Left ventricle myocardium inferior (tissue), 1 donor: ENCODE results near the gene MKRN1. TPM values are rescaled to one million over a fixed set of nuclear protein-coding genes. Genes with fewer than 3 reads are reported as not detected.
"Not testable (repeated sequence)": the region's sequence is repeated elsewhere in the genome, so short reads cannot be mapped to it uniquely, and the experiment has no call there.

ENCODE experiments used
- DNase-seq: peaks from one replicate; pipeline ENCODE4 v3.0.0-alpha.2; 2020
- H3K27ac ChIP-seq: fragments of 200-600 bp; replicated peaks from 2 replicates; pipeline ENCODE4 v1.8.0; 2021
- H3K27me3 ChIP-seq: fragments of 200-600 bp; 2 replicates; pipeline ENCODE4 v1.8.0; 2021; ENCODE audit warnings: low read depth
- H3K36me3 ChIP-seq: fragments of 200-600 bp; 2 replicates; pipeline ENCODE4 v1.8.0; 2021
- H3K4me1 ChIP-seq: fragments of 200-600 bp; 2 replicates; pipeline ENCODE4 v1.8.0; 2021
- H3K4me3 ChIP-seq: fragments of 200-600 bp; 2 replicates; pipeline ENCODE4 v1.8.0; 2021; ENCODE audit warnings: mild to moderate bottlenecking, moderate library complexity
- H3K9me3 ChIP-seq: fragments of 200-600 bp; replicated peaks from 2 replicates; pipeline ENCODE4 v1.8.0; 2021
- intact Hi-C: fragments of 100-400 bp; cut with micrococcal nuclease; formaldehyde crosslinking; loops from one replicate; pipeline ENCODE4 v1.11.0; 2022
- total RNA-seq: library from RNA; stranded (reverse); fragmentation: NEBNext Ultra II Directional; extraction: Animal tissue kit (Norgen Biotek cat#: 25700); gene quantifications from one replicate; pipeline ENCODE4 v1.2.1, GENCODE V29; 2021
- TF ChIP-seq, protein P1 (sequence below): fragments of 200-600 bp; IDR thresholded peaks from 2 replicates; pipeline ENCODE4 v1.8.0; 2021; ENCODE audit warnings: antibody characterized with exemption, mild to moderate bottlenecking, borderline replicate concordance
- donor health status: DM: no; HTN: yes; CAD: no; lungs with severe emphysema.

MKRN1 gene
- total RNA-seq, 1 donor from 2014 or later = 90.0 TPM

DNA sequence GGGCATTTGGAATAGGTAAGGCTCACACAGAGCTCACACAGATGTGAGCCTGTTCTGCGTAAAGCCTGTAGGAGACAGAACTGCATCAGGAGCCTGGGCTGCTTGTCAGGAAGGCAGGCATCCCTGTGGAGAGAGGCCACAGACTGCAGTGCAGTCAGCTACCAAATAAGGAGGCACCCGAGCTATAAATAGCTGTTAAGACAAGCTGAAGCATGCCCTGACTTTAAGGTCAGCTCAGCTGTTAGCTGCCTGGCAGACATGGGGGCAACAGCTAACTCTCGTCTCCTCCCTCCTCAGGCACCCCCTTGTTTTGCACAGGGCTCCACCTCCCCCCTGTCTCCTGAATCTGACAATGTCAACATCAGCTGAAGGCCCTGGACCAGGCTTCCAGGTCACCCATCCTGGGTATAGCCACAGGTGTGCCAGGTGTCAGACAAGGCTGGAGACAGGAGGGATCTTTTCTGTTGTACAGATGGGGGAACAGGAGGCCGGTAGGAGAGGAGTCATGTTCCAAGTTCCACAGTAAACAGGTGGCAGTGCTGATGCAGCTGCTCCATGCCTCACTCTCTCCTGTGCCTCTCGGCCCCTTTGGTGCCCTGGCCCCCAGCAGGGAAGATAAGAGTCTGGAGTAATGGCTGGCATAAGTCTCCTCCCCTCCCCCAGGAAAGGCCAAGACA is 27.6 kb upstream of the MKRN1 start:
- H3K4me1 ChIP-seq = peaks cover 22% of the 10 kb centered on the region
- peak; percentile 61 for DNase-seq
- H3K36me3 ChIP-seq = no peaks in the 10 kb centered on the region
- peak overlapping the region; percentile 19 for H3K4me3 ChIP-seq
- TF ChIP-seq, protein P1, sequence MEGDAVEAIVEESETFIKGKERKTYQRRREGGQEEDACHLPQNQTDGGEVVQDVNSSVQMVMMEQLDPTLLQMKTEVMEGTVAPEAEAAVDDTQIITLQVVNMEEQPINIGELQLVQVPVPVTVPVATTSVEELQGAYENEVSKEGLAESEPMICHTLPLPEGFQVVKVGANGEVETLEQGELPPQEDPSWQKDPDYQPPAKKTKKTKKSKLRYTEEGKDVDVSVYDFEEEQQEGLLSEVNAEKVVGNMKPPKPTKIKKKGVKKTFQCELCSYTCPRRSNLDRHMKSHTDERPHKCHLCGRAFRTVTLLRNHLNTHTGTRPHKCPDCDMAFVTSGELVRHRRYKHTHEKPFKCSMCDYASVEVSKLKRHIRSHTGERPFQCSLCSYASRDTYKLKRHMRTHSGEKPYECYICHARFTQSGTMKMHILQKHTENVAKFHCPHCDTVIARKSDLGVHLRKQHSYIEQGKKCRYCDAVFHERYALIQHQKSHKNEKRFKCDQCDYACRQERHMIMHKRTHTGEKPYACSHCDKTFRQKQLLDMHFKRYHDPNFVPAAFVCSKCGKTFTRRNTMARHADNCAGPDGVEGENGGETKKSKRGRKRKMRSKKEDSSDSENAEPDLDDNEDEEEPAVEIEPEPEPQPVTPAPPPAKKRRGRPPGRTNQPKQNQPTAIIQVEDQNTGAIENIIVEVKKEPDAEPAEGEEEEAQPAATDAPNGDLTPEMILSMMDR = peak; percentile 38
- H3K27me3 ChIP-seq = no peaks in the 10 kb centered on the region
- intact Hi-C loops = no loop called here
- H3K9me3 ChIP-seq = no peaks in the 10 kb centered on the region
- H3K27ac ChIP-seq = peak overlapping the region; percentile 90

DNA sequence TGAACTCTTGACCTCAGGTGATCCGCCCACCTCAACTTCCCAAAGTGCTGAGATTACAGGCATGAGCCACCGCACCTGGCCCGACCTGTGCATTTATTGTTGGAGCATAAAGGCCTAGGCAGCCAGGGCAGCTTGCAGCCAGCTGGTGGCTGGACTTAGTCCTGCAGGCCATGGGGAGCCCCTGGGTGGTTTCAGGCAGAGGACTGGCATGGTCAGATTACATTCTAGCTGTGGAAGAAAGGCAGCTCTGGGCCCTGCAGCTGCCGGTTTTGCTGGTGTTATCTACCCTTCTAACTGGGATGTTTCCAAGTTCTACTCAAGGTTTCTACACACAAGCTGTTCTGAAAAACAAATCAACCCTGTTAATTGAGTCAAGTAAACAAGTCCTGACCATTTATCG is 22.7 kb upstream of the MKRN1 start:
- Histone ChIP-seq H3K9me3 (no peaks in the 10 kb centered on the region), H3K27me3 (no peaks in the 10 kb centered on the region), H3K36me3 (no peaks in the 10 kb centered on the region), H3K4me1 (peaks cover 8% of the 10 kb centered on the region), H3K27ac (no peak overlapping the region), H3K4me3 (no peak overlapping the region)
- intact Hi-C loops = no loop called here
- DNase-seq = no peak
- TF ChIP-seq, protein P1 = no peak

DNA sequence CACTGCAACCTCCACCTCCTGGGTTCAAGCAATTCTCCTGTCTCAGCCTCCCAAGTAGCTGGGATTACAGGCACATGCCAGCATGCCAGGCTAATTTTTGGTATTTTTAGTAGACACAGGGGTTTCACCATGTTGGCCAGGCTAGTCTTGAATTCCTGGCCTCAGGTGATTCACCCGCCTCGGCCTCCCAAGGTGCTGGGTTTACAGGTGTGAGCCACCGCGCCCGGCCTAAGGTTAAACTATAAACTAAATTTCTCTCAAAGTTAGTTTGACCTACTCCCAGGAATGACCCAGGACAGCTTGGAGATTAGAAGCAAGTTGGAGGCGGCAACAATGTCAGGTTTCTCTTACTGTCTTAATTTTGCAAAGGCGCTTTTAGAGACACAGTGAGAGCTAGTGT is 18.5 kb upstream of the MKRN1 start:
- H3K27me3 ChIP-seq, H3K9me3 ChIP-seq, H3K4me3 ChIP-seq, H3K4me1 ChIP-seq, H3K27ac ChIP-seq, intact Hi-C loops, DNase-seq, H3K36me3 ChIP-seq: not testable (repeated sequence)

DNA sequence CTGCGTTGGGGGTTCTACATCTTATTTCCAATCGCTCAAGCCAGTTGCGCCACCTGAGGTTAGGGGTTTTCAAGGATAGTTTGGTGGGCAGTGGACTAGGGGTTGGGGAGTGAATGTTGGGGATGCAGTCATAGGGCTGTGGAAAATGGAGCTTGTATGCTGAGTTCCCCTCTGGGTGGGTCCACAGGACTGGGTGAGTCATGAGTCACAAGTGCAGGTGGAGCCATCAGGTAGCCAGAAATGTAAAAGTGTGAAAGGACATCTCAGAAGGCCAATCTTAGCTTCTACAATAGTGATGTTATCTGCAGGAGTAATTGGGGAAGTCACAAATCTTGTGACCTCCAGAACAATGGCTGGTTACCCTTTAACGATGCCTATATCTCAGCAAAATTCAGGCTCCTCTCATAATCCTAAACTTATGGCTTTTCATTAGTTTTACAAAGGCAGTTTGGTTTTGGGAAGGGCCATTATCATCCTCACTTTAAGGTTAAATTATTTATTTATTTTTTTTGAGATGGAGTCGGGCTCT is 18.0 kb upstream of the MKRN1 start:
- TF ChIP-seq, protein P1 = no peak
- no peak for DNase-seq
- Histone ChIP-seq H3K27me3 (no peaks in the 10 kb centered on the region), H3K4me1 (no peaks in the 10 kb centered on the region), H3K27ac (no peak overlapping the region), H3K9me3 (no peaks in the 10 kb centered on the region), H3K36me3 (no peaks in the 10 kb centered on the region), H3K4me3 (no peak overlapping the region)
- intact Hi-C loops = no loop called here

DNA sequence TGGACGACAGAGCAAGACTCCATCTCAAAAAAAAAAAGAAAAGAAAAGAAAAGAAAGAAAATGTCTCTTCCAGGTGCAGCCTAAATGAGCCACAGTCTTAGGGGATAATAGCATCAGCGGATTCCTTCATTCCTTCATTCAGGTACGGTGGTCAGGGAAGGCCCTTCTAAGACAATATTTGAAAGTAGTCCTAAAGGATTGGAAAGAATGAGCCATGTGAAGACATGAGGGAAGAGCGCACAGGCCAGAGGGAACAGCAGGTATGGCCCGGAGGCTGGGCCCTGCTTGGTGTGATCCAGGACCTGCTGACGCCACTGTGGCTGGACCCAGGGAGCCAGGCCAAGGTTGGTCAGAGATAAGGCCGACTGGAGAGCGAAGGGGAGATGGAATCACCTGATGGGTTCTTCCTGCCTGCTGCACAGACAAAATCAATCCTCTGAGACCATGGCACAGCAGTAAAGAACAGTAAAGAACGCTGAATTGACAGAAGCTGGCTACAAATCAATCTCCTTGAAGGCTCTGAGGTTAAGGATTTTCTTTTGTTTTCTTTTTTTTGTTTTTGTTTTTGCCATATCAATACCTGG is 16.3 kb upstream of the MKRN1 start:
- H3K4me1 ChIP-seq = no peaks in the 10 kb centered on the region
- no peaks in the 10 kb centered on the region for H3K9me3 ChIP-seq
- H3K4me3 ChIP-seq = no peak overlapping the region
- intact Hi-C loops = no loop called here
- DNase-seq = no peak
- H3K27me3 ChIP-seq = no peaks in the 10 kb centered on the region
- H3K27ac ChIP-seq = no peak overlapping the region
- TF ChIP-seq, protein P1 = no peak
- no peaks in the 10 kb centered on the region for H3K36me3 ChIP-seq

DNA sequence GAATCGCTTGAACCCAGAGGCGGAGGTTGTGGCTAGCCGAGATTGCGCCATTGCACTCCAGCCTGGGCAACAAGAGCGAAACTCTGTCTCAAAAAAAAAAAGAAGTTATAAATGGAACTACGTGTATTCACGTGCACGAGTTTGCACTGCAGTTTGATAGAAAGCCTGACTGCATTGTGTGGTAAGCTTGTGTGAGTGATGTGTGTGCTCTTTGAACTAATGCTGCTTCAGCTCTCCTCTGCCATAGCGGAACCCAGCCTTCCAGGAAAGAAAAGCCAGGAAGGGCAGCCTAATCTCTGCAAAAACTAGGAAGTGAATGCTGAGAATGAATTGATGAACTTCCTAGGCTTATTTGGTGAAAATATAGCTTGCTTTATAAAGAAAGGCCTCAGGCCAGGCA is 15.6 kb upstream of the MKRN1 start:
- Histone ChIP-seq H3K4me1 (no peaks in the 10 kb centered on the region), H3K9me3 (no peaks in the 10 kb centered on the region), H3K27ac (no peak overlapping the region), H3K36me3 (no peaks in the 10 kb centered on the region), H3K27me3 (no peaks in the 10 kb centered on the region), H3K4me3 (no peak overlapping the region)
- TF ChIP-seq, protein P1 = no peak
- intact Hi-C loops = no loop called here
- DNase-seq = no peak
